Pulmonary artery endothelial cell (primary cell): Measurements from ENCODE around the gene NRDE2. TPM values are rescaled to one million over a fixed set of nuclear protein-coding genes. Genes with fewer than 3 reads are reported as not detected.

Experiments used
- DNase-seq: peaks from one replicate; pipeline ENCODE4 v3.0.0-alpha.2; 2011; ENCODE audit warnings: low read depth, low spot score
- total RNA-seq: library from RNA; depleted of rRNA; stranded (reverse); fragments of >200 nt; gene quantifications from 2 replicates; pipeline ENCODE4 v1.2.3, GENCODE V29; 2014

Gene NRDE2, protein sequence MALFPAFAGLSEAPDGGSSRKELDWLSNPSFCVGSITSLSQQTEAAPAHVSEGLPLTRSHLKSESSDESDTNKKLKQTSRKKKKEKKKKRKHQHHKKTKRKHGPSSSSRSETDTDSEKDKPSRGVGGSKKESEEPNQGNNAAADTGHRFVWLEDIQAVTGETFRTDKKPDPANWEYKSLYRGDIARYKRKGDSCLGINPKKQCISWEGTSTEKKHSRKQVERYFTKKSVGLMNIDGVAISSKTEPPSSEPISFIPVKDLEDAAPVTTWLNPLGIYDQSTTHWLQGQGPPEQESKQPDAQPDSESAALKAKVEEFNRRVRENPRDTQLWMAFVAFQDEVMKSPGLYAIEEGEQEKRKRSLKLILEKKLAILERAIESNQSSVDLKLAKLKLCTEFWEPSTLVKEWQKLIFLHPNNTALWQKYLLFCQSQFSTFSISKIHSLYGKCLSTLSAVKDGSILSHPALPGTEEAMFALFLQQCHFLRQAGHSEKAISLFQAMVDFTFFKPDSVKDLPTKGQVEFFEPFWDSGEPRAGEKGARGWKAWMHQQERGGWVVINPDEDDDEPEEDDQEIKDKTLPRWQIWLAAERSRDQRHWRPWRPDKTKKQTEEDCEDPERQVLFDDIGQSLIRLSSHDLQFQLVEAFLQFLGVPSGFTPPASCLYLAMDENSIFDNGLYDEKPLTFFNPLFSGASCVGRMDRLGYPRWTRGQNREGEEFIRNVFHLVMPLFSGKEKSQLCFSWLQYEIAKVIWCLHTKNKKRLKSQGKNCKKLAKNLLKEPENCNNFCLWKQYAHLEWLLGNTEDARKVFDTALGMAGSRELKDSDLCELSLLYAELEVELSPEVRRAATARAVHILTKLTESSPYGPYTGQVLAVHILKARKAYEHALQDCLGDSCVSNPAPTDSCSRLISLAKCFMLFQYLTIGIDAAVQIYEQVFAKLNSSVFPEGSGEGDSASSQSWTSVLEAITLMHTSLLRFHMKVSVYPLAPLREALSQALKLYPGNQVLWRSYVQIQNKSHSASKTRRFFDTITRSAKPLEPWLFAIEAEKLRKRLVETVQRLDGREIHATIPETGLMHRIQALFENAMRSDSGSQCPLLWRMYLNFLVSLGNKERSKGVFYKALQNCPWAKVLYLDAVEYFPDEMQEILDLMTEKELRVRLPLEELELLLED
- 8.7 and 11.8 TPM in 2 replicates for total RNA-seq

DNA sequence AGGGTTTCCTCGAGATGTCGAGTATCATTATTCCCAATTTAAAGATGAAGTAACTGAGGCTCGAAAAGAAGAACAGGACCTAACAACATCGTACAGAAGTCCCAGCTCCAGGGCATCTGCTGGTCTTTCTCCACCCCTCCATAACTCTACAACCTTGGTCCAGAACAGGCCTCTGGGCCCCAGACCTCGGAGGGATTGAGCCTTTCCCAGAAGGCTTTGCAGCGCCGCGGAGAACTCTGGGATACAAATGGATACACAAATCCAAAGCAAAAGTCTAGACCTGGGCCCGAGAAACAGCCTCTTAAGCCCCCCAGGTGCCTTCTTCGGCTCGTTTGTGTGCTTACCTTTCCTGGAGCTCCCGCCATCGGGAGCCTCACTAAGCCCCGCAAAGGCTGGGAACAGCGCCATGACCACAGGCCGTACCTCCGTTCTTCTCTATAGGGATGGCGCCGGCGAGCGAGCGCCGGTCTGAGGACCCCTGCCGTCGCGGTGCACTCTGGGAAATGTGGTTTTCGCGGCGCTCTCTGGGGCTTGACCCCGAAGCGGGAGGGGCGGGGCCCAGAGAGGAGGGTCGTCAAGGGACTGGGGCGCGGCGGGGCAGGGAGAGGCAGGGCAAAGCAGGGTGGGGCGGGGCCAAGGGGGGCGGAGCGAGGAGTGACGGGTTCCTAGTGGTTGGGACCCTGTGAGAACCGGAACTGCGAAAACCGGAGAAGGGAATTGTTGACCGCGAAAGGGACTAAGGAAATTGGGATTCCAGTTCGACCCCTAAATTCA, at the start of gene NRDE2:
NRDE2 (minus strand) TSS at position 445 of the 774 bp plus-strand sequence; CDS start at position 408, 37 bp downstream.
- DNase-seq: peak; percentile 87

DNA sequence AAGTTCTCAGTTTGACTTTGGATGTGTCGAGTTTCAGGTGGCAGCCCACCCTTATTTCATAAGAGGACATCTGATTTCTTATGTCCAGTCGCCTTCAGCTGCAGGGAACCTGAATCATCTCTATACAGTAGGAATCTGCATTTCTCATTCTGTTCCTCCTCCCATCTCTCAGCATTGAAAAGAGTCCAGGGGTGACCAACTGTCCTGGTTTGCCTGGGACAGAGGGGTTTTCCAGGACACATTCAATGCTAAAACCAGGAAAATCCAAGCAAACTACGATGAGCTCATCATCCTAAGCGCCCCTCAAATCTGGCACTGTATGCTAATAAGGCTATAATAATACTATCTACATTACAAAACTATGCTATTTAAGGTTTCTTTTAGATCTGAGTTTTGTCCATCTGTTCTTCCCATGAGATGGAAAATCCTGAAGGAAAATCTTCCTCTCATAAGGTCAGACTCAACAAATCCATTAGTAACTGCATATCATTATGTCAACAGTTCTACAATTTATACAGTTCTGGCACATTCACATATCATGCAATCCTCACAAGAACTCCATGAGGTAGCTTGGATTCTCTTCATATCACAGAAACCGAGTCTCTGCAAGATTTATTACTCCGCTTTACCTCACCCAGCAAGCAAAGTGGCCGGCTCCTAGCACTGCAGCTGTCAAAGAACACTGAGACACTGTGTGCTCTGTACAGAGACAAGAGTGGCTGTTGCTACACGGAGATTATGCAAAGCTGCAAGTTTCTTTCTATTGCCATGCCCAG, 49.5 kb upstream of the NRDE2 start:
- DNase-seq: no peak

DNA sequence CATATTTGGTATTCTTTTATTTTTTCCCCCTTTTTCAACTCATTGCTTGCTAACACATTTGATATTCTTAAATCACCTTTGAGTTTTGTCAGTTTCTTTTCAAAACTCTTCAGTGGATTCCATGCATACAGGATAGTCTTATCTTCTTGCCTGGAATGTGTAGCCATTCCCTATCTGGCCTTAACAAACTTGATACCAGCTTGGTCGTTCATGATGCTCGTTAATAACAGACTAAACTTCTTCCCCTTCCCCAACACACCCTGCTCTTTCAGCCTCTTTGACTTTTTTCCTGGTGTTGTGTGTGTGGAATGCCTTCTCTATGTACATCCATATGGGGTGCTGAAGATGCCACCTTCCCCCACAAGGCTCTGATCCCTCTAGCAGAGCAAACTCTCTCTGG, 47.4 kb upstream of the NRDE2 start:
- DNase-seq: no peak

DNA sequence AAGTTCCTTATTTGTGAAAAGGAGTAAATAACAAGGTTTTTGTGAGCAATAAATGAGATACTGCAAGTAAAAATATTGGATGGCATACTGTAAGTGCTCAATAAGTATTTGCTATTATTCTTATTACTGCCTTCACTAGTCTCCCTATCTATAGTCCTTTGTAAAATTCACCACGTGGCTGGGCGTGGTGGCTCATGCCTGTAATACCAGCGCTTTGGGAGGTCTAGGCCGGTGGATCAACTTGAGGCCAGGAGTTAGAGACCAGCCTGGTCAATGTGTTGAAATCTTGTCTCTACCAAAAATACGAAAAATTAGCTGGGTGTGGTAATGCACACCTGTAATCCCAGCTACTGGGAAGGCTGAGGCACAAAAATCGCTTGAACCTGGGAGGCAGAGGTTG, 46.5 kb upstream of the NRDE2 start:
- DNase-seq: no peak

DNA sequence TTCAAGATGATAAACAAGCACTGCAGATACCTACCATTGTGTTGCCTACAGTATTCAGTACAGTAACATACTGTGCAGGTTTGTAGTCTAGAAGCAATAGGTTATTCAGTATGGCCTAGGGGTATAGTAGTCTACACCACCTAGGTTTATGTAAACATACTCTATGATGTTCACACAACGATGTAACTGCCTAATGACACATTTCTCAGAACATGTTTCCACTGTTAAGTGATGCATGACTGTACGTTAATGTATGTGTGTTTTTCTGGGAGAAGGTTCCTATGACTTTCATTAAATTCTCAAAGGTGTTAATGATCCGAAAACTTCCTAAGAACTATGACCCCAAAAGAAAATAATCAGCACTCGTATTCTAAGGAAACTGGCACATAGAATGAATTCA, 44.2 kb upstream of the NRDE2 start:
- no peak for DNase-seq

DNA sequence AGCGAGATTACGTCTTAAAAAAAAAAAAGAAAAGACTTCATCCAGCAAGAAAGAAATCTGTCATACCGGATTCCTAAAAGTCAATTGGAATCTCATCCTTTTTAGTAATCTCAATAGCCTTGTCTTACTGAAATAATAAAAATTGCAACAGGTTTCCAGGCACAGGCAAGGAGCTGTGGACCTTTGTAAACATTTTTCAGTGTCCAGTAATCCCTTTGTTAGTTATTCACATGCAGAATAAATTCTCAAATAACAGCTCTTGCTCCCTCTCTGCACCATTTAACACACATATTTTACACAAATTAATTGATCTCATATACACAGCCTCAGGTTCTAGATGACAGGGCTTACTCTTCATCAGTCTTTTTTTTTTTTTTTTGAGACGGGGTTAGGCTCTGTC, 43.1 kb upstream of the NRDE2 start:
- no peak for DNase-seq

DNA sequence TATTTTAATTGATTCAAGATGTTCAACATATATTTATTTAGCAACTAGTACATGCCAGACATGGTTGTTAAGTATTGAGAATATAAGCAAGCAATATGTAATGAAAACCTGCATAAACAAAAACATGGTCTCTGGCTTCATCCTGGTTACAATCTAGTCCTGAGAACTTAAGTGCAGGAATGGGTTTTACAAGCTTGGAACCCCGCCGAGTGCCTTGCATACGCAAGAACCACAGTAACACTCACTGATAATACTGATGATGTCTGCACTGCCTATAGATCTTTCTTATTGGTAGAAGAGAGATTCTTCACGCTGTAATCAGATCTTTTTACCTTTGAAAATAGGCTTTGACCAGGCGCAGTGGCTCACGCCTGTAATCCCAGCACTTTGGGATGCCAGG, 42.1 kb upstream of the NRDE2 start:
- no peak for DNase-seq

DNA sequence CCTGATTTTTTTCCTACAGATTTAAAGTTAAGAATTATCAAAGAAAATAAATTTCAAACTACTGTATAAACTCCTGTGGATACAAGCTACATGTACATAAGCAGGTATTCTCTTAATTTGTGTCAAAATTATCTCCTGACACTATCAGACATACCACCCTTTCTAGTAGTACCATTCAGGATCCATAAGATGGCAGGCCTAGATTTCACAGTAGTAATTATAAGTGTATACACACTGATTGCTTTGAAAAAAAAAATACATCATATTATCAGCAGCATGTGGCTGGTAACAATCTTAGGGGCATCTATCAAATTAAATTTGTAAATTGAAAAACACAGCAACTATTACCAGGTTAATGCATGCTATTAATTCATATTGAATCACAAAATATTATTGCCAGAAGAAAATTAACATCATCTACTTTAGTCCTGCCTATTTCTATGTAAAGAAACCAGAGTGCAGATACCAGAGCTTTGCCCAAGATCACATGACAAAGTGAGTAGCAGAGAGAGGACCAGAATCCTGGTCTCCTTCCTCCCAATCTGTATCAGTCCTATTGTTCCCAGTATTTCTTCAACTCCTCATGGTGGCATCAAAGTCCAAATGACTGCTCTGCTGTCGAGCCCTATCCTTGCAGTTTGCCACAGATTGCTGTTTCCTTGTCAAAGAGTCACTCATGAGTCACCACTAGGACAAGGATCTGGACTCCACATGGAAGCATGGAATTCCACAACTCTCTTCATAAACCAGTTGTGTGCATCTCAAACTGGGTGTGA, 37.4 kb upstream of the NRDE2 start:
- no peak for DNase-seq

DNA sequence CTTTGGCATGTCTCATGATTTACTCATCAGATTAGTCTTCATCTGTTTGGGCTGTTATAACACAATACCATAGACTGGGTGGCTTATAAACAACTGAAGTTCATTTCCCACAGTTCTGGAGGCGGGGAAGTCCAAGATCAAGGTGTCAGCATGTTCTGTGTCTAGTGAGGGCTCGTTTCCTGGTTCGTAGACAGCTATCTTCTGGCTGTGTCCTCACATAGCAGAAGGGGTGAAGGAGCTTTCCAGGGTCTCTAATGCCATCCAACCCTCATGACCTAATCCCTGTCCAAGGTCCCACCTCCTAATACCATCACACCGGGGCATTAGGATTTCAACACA, 30.8 kb upstream of the NRDE2 start:
- no peak for DNase-seq

DNA sequence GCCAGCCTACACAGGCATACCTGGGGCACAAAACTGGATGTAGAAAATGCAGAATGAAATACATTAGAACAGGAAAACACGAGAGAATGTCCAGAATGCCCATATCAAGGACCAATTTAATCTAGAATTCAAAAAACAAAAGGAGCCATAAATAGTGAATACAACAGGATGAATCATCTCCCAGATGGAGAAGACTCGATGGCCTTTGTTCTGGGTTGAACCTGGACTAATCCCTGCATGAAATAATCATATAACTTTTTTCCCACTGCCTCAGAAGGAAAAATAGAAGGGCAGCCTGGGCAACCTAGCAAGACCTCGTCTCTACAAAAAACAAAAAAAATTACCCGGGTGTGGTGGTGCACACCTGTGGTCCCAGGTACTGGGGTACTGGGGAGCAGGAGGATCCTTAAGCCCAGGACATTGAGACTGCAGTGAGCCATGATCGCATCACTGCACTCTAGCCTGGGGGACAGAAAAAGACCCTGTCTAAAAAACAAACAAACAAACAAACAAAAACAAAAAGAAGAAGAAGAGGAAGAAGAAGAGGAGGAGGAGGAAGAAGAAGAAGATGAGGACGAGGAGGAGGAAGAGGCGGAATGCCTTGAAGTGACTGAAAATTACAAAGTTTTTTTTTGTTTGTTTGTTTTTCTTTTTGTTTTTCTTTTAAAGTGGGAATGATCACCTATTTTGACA, 30.3 kb upstream of the NRDE2 start:
- no peak for DNase-seq

DNA sequence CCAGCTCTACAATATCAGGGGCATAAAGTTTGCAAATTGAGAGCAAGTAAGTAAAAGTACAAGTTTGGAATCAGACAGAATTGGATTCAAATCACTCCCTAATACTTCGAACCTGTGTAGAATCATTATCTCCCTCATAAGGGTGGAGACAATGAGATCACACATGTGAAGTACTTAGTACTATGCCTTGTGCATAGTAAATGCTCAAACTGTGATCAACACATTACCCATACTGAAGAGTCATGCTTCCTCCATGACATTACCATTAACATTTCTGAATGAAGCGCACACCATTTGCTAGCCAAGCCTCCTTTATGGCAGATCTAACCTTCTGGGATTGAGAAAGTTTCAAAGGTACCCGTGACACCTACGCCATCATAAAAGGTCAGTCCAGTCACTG, 26.6 kb upstream of the NRDE2 start:
- DNase-seq: no peak

DNA sequence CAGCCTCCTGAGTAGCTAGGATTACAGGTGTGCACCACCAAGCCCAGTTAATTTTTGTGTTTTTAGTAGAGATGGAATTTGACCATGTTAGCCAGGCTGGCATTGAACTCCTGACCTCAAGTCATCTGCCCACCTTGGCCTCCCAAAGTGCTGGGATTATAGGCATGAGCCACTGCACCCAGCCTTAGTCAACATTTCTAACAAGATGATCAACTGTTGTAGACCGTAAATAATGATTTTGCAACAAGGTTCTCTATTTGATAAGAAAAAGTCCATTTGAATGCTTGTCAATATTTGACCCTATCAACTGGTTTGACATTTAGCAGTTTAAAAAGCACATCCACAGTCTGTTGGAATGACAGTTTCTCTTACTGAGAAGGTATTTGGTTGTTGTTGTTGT, 25.2 kb upstream of the NRDE2 start:
- no peak for DNase-seq

DNA sequence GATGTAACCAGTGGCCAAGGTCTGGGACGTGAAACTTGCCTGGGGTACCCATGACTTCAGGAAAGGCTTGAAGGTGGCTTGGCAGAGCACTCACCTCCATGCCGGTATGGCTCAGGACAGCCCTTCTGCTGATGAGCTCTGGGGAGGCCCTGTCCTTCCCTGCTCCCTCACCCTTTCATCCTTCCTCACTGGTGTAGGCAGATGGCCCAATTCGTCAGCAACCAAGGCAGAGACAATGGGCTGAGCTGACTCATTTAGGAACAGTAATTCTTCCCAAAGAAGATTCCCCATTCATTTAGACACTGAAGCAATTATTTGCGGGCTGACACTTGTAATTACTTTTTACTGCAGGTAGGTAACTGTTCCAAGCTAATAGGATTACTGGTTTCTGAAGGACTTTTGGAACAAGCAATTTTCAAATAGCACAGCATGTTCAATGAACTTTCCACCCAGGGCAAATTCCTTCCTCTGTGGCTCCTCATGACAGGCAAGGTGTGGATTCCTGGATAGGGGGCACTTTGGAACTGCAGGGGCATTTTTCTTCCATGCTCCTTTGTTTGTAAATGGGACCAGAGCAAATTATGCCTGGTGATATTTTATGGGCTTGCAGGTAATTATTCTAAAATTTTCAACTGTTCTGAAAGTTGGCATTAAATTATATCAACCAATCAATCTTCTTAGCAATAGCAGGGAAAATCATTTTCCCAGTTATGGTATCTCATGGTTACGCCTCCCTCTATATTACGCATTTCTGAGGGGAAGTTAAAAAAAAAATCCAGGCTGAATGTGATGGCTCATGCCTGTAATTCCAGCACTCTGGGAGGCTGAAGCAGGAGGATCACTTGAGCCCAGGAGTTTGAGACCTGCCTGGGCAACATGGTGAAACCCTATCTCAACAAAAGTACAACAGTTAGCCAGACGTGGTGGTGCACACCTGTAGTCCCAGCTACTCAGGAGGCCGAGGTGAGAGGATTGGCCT, 24.1 kb upstream of the NRDE2 start:
- no peak for DNase-seq

DNA sequence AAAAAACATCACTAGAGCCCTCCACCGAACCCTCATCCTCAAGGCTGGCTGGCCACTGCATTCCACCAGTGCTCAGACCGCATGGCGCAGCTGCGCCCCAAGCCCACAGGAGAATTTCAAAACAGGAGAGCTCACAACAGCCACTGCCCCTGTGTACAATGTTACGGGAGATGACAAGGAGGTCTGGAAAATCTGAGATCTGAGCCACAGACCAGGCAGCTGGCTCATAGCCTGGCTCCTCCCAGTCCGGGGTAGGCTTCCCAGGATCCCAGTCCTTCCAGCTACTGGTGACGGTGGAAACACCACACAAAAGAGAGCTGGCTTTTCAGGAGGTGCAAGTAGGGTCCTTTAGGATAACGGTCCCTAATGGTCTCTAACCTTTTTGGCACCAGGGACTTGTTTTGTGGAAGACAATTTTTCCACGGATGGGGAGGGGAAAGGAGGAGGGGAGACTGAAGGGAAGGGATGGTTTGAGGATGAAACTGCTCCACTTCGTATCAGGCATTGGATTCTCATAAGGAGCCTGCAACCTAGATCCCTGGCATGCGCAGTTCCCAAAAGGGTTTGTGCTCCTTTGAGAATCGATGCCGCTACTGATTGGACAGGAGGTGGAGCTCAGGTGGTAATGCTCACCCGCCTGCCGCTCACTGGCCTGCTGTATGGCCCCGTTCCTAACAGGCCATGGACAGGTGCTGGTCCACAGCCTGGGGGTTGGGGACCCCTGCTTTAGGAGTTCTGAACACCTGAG, 23.0 kb upstream of the NRDE2 start:
- DNase-seq: no peak

DNA sequence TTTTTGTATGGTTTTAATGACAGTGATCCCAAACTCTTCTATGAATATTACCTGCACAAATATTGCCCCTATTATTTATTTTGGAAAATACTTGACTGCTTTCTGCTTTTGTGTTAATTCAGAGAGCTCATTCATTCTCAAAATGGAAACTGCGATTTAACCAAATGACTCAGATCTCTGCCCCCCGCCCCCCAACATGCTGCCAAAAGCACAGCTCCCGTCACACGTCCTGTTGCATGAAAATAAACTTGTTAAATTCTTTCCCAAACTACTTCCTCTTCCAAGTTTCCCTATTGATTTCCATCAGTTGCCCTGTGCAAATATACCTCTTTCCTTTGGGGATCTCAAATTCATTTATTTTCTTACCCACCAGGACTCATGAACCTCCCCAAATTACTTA, 18.0 kb upstream of the NRDE2 start:
- no peak for DNase-seq

DNA sequence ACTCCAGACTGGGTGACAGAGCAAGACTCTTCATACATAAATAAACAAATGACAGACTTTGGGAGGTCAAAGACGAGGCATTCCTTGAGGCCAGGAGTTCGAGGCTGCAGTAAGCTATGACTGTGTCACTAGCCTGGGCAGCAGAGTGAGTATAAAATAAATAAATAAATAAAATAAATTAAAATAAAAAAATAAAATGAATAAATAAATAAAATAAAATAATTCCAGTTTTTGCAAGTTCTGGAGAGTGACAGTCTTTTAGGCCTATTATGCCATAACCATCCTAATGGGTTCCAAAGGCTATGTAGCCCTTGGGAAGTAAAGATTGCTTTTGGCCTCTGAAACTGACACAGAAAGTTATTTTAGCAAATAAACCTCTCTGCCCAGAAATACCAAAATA, 16.5 kb upstream of the NRDE2 start:
- DNase-seq: no peak

DNA sequence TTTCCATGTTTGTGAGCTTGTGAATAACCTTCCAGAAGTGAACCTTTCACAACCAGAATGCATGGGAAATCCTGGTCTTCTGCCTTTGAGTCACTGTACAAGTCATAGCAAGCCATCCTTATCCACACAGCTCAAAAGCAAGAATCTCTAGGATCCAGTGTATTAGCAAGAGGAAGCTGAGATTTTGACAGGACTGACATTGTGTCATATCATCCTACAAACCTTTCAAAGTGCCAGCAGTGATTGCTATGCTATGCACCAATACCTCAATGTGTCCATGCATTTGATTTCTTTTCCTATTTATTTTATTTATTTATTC, 13.5 kb upstream of the NRDE2 start:
- no peak for DNase-seq
